NCI-H2227 (cell line): ENCODE data around the gene FAM9A.

Experiments used
- DNase-seq: peaks from one replicate; lab custom pipeline; 2025; ENCODE audit not compliant: unreplicated experiment; lab: John Stamatoyannopoulos, UW

The FAM9A gene

GRCh38 chrX:8801041-8801599 lies at the start of gene FAM9A:
Gene FAM9A (minus strand): TSS chrX:8801383. CDS start chrX:8800171, 1,212 bp downstream.
- no peak for DNase-seq

GRCh38 chrX:8850478-8850877 lies 49.3 kb upstream of the FAM9A start:
- DNase-seq, result no peak

- DNase-seq, result no peak
Observed at GRCh38 chrX:8849945-8850344, 48.8 kb upstream of the FAM9A start.

GRCh38 chrX:8849458-8849857 lies 48.3 kb upstream of the FAM9A start:
- no peak for DNase-seq

GRCh38 chrX:8848911-8849310 lies 47.7 kb upstream of the FAM9A start:
- DNase-seq, result peak; percentile 18

- DNase-seq, result no peak
Observed at GRCh38 chrX:8848441-8848840, 47.3 kb upstream of the FAM9A start.

- no peak for DNase-seq
Observed at GRCh38 chrX:8847360-8847759, 46.2 kb upstream of the FAM9A start.

- no peak for DNase-seq
Observed at GRCh38 chrX:8846266-8846665, 45.1 kb upstream of the FAM9A start.

GRCh38 chrX:8845469-8845868 lies 44.3 kb upstream of the FAM9A start:
- DNase-seq, result no peak

GRCh38 chrX:8845060-8845459 lies 43.9 kb upstream of the FAM9A start:
- no peak for DNase-seq

GRCh38 chrX:8844157-8844556 lies 43.0 kb upstream of the FAM9A start:
- DNase-seq, result no peak

- no peak for DNase-seq
Observed at GRCh38 chrX:8841911-8842310, 40.7 kb upstream of the FAM9A start.

GRCh38 chrX:8834392-8834791 lies 33.2 kb upstream of the FAM9A start:
- no peak for DNase-seq

- DNase-seq, result no peak
Observed at GRCh38 chrX:8832582-8833378, 31.6 kb upstream of the FAM9A start.

GRCh38 chrX:8823698-8824097 lies 22.5 kb upstream of the FAM9A start:
- no peak for DNase-seq

GRCh38 chrX:8822002-8822401 lies 20.8 kb upstream of the FAM9A start:
- DNase-seq, result no peak

- peak; percentile 8 for DNase-seq
Observed at GRCh38 chrX:8820910-8821527, 19.8 kb upstream of the FAM9A start.

GRCh38 chrX:8815460-8816065 lies 14.4 kb upstream of the FAM9A start:
- DNase-seq, result peak; percentile 85

GRCh38 chrX:8813036-8813435 lies 11.9 kb upstream of the FAM9A start:
- DNase-seq, result no peak

- no peak for DNase-seq
Observed at GRCh38 chrX:8811611-8812010, 10.4 kb upstream of the FAM9A start.

GRCh38 chrX:8808661-8809060 lies 7.5 kb upstream of the FAM9A start:
- no peak for DNase-seq

GRCh38 chrX:8805974-8806373 lies 4.8 kb upstream of the FAM9A start:
- no peak for DNase-seq
